Ammon's horn (tissue), 1 donor: ENCODE results near the gene CFAP61.
A peak's percentile ranks its signal among the peaks of the same experiment; 100 is the strongest.
"Not testable (repeated sequence)": the region's sequence is repeated elsewhere in the genome, so short reads cannot be mapped to it uniquely, and the experiment has no call there.

ENCODE experiments used
- DNase-seq: peaks from one replicate; pipeline ENCODE4 v3.0.0-alpha.2; 2016; ENCODE audit warnings: low spot score

CFAP61 gene

GRCh38 chr20:20052074-20052970 is at the start of gene CFAP61, which contains the start of gene CRNKL1:
Gene CFAP61, plus strand, starts transcription at chr20:20052532. Its CDS starts 4,122 bp downstream, at chr20:20056654.
Gene CRNKL1, minus strand, starts transcription at chr20:20052466. Its CDS starts 124 bp downstream, at chr20:20052342.
- peak; percentile 99 for DNase-seq

- DNase-seq: peak; percentile 70
Observed at GRCh38 chr20:20003031-20003954, 49.0 kb upstream of the CFAP61 start.

- not testable (repeated sequence) for DNase-seq
Observed at GRCh38 chr20:20003955-20004322, 48.4 kb upstream of the CFAP61 start.

- no peak for DNase-seq
Observed at GRCh38 chr20:20005342-20005741, 47.0 kb upstream of the CFAP61 start.

GRCh38 chr20:20009784-20010253 is 42.5 kb upstream of the CFAP61 start:
- peak; percentile 73 for DNase-seq

GRCh38 chr20:20010639-20011500 is 41.5 kb upstream of the CFAP61 start:
- DNase-seq: peak; percentile 68

GRCh38 chr20:20012541-20012940 is 39.8 kb upstream of the CFAP61 start:
- DNase-seq: peak; percentile 77

GRCh38 chr20:20014659-20015058 is 37.7 kb upstream of the CFAP61 start:
- no peak for DNase-seq

- peak; percentile 97 for DNase-seq
Observed at GRCh38 chr20:20017001-20017843, 35.1 kb upstream of the CFAP61 start, which contains the start of gene NAA20. Gene NAA20, plus strand, starts transcription at chr20:20017362. Its CDS starts 35 bp downstream, at chr20:20017397.

- DNase-seq: no peak
Observed at GRCh38 chr20:20017844-20018185, 34.5 kb upstream of the CFAP61 start.

GRCh38 chr20:20018366-20018765 is 34.0 kb upstream of the CFAP61 start:
- no peak for DNase-seq

- DNase-seq: no peak
Observed at GRCh38 chr20:20019123-20019522, 33.2 kb upstream of the CFAP61 start.

- no peak for DNase-seq
Observed at GRCh38 chr20:20020908-20021307, 31.4 kb upstream of the CFAP61 start.

- no peak for DNase-seq
Observed at GRCh38 chr20:20021835-20022234, 30.5 kb upstream of the CFAP61 start.

- no peak for DNase-seq
Observed at GRCh38 chr20:20022498-20022897, 29.8 kb upstream of the CFAP61 start.

GRCh38 chr20:20023395-20023794 is 28.9 kb upstream of the CFAP61 start:
- no peak for DNase-seq

GRCh38 chr20:20024942-20025341 is 27.4 kb upstream of the CFAP61 start:
- DNase-seq: no peak

GRCh38 chr20:20027284-20027683 is 25.0 kb upstream of the CFAP61 start:
- no peak for DNase-seq

- no peak for DNase-seq
Observed at GRCh38 chr20:20031790-20032189, 20.5 kb upstream of the CFAP61 start.

GRCh38 chr20:20034486-20034885 is 17.8 kb upstream of the CFAP61 start:
- no peak for DNase-seq

GRCh38 chr20:20036756-20037155 is 15.6 kb upstream of the CFAP61 start:
- DNase-seq: no peak
